ENCODE data around the gene CTRL.
"Not testable (repeated sequence)": the region's sequence is repeated elsewhere in the genome, so short reads cannot be mapped to it uniquely, and the experiment has no call there.

Gene CTRL

GRCh38 chr16:67940446-67941089, 8.9 kb upstream of the CTRL start:
- DNase-seq = no peak

DNA sequence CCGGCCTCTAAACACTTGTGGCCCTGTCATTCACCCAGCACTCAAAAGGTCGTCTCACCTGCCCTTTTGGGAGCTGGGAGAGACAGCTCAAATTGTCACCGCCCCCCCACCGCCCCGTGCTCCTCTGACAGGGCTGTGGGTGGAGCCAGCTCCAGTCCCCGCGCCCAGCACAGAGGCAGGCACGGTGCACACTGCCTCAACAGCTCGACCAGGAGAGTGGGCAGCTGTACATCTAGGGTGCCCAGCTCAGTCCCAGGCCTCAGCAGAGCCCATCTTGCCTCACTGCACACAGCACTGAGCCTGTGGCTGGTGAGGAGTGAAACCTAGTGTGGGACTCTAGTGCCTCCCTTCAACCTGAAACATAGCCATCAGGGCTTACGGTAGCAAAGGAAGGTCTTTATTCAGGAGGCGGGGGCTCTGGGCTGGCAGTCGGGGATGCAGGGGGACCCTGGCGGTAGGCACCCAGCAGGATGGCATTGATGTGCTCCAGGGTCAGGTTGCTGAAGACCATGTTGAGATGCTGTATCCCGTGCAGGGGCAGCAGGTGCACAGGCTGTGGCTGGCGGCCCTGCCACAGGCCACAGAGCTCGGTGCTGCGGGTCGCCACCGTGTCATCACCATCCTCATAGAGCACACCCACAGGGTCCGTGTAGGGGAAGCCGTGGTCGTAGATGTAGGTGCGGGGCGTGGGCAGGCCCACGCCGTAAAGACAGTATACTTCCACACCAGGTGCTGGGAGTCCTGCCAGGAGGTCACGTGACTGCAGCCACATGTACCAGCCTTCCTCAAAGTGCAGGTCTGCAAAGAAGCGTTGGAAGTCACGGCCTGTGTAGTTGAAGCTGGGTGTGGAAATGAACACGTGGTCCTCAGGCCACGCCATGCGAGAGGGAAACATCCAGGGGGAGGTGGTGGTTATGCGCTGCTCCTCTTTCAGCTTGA, 8.1 kb upstream of the CTRL start:
- no peak for DNase-seq

DNA sequence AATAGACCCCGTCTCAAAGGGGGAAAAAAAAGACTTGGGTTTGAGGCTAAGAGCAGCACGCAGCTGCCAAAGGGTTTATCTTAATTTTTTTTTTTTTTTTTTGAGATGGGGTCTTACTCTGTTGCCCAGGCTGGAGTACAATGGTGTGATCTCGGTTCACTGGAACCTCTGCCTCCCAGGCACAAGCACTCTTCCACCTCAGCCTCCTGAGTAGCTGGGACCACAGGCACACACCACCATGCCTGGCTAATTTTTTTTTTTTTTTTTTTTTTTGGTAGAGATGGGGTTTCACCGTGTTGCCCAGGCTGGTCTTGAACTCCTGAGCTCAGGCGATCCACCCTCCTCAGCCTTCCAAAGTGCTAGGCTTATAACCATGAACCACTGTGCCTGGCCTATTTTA, 6.1 kb upstream of the CTRL start:
- not testable (repeated sequence) for DNase-seq

- no peak for DNase-seq
Observed at GRCh38 chr16:67936880-67937605, 5.4 kb upstream of the CTRL start.

GRCh38 chr16:67936124-67936879, 4.6 kb upstream of the CTRL start, which contains the start of gene PSMB10:
Gene PSMB10, minus strand, starts transcription at chr16:67936850. Its CDS starts 101 bp downstream, at chr16:67936749.
- DNase-seq = no peak

DNA sequence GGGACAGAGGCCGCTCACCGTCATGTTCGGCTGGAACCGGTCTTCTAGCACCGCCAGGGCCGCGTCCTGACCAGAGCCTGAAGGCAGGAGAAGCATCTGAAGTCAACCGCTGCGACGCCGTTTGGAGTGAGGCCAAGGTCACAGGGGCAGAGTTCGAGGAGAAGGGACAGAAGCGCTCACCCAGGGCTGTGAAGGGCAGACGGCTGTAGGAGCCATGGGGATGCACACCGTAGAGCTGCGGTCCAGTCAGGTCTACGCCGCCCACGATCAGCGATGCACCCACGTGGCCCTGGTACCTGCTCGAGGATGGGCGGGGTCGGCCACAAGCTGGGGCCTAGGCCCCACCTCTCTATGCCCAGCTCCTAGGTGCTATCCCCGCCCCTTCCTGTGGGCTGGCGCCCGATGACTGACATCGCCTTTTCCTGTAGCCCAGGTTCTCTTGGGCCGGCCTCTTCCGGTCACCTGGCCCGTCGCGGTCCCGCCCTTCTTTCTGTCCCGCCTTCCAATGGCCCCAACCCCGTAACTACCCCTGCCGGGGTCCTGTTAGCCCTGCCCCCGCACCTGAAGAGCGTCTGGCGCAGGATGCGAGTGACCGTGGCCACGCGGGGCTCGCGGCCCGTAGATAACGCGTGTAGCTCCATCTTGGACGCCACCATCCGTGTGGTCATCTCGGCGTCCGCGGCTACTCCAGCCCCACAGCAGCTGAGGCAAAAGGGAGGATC, 3.9 kb upstream of the CTRL start:
- peak; percentile 73 for DNase-seq

DNA sequence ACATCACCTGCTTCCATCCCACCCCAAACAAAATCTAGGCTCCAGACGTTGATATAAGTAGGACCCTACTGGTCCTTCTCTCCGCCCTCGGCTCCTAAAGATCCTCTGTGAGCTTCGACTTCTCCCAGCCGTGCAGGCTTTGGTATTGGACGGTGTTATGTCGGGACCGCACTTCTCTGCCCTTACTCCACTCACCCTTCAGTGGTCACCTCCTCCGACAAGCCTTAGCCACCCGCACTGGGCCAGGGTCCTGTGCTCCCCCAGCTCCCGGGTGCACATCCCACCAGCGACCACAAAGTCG, 3.4 kb upstream of the CTRL start:
- no peak for DNase-seq

GRCh38 chr16:67934306-67935100, 2.8 kb upstream of the CTRL start:
- no peak for DNase-seq

- no peak for DNase-seq
Observed at GRCh38 chr16:67933805-67934204, 2.1 kb upstream of the CTRL start.

GRCh38 chr16:67932462-67932840, 789 bp upstream of the CTRL start:
- DNase-seq = no peak

GRCh38 chr16:67930678-67931211, 917 bp downstream of the CTRL start:
- no peak for DNase-seq

DNA sequence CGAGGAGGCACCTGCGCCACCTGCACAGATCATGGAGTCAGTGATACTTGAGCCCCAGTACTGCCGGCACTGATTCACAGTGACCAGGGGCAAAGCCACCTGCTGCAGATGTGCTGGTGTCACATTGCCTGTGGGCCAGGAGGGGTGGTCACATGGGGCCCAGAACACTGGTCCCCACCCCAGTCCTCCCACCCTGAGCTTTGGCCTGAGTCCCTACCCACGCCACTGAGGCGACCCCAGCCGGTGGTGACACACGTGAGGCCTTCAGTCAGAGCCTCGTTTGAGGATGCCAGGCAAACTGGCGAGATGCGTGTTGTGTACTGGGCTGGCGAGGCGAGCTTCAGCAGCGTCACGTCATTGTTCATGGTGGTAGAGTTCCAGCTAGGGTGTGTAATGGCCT, 1.5 kb downstream of the CTRL start:
- DNase-seq = no peak

DNA sequence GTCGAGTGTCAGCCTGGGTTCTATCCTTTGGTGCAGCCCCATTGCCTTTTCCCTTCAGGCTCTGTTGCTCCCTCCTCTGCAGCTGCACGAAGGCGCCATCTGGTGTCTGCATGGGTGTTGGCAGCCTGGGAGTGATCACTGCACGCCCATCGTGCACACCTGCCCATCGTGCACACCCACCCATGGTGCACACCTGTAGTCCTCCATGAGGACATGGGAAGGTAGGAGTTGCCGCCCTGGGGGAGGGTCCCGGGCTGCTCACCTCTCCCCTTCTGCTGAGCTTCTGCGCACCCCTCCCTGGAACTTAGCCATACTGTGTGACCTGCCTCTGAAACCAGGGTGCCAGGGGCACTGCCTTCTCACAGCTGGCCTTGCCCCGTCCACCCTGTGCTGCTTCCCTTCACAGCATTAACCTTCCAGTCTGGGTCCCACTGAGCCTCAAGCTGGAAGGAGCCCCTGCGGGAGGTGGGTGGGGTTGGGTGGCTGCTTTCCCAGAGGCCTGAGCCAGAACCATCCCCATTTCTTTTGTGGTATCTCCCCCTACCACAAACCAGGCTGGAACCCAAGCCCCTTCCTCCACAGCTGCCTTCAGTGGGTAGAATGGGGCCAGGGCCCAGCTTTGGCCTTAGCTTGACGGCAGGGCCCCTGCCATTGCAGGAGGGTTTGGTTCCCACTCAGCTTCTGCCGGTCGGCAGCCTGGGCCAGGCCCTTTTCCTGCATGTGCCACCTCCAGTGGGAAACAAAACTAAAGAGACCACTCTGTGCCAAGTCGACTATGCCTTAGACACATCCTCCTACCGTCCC, 2.9 kb downstream of the CTRL start:
- DNase-seq = no peak

DNA sequence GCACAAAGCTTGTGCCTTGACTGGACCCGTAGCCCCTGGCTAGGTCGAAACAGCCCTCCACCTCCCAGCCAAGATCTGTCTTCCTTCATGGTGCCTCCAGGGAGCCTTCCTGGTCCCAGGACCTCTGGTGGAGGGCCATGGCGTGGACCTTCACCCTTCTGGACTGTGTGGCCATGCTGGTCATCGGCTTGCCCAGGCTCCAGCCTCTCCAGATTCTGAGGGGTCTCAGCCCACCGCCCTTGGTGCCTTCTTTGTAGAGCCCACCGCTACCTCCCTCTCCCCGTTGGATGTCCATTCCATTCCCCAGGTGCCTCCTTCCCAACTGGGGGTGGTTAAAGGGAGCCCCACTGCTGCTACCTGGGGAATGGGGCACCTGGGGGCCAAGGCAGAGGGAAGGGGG, 3.5 kb downstream of the CTRL start:
- no peak for DNase-seq

DNA sequence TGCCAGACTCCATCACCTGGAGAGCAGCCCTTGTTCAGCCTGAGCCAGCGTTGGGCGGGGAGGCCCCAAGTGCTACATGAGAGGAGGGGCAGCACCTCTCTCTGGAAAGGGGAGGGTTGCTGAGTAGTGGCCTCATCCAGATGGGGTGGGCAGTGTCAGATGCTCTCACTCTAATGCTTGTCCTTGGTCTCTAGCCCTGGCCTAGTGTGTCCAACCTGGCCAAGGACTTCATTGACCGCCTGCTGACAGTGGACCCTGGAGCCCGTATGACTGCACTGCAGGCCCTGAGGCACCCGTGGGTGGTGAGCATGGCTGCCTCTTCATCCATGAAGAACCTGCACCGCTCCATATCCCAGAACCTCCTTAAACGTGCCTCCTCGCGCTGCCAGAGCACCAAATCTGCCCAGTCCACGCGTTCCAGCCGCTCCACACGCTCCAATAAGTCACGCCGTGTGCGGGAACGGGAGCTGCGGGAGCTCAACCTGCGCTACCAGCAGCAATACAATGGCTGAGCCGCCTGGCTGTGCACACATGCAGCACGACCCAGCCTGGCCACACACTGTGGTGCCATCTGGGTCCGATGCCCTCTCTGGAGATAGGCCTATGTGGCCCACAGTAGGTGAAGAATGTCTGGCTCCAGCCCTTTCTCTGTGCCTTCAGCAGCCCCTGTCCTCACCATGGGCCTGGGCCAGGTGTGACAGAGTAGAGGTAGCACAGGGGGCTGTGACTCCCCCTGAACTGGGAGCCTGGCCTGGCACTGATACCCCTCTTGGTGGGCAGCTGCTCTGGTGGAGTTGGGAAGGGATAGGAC, 4.3 kb downstream of the CTRL start:
- no peak for DNase-seq

DNA sequence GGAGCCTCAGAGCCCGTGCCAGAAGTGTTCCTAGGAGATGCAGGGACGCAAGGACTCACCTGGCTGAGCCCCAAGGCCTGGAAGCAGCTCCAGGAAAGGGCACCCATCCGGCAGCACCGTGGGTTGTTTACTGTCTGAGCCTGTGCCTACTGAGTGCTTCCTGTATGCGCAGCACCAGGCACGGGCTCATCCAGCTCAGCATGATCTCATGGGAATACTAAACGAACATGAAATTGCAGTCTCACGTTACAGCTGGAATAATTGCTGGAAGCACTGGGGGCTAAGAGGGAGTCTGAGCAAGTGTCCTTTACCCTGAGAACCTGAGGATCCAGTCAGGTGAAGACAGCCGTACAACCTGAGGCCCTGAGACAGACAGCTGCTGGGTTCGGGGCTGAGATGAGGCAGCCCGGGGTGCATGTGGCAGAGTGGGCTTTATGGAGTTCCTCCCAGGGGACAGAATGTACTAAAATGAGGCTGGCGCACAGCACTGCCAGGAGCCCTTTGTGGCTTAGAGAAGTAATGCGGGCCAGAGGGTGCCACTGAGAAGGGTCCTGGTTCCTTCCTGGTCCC, 5.4 kb downstream of the CTRL start:
- peak; percentile 71 for DNase-seq

DNA sequence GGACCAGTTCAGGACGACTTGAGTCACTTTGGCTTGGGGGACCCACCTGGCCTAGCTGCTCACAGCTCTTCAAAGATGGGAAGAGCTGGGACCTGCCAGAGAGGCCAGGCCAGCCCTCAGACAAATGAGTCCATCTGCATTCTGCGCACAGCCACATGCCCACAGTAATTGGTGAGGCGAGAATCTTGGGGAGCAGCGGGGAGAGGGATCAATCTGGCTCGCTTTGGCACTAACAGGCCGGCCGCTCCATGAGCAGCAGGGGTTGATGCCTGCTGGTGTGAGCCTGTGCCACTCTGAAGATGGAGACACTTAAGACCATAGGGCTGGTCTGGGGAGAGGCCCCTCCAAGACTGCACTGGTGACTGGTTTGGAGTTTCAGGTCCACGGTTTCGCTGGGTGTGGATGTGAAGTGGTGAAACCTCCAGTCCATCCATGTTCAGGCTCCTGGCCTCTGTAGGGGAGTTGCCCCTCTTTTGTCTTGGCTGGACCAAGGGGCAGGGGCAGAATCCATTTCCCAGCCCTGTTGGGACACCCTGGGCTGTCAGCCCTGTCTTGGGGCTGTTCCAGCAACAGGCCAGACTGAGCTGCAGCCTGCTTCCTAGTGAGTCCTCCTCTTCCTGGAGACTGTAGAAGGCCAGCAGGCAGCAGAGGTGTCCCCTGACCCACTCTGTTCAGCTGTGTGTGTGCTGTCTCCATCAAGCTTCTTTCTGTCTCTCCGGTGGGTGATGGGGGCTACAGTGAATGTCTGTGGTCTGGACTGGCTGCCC, 7.3 kb downstream of the CTRL start:
- no peak for DNase-seq

DNA sequence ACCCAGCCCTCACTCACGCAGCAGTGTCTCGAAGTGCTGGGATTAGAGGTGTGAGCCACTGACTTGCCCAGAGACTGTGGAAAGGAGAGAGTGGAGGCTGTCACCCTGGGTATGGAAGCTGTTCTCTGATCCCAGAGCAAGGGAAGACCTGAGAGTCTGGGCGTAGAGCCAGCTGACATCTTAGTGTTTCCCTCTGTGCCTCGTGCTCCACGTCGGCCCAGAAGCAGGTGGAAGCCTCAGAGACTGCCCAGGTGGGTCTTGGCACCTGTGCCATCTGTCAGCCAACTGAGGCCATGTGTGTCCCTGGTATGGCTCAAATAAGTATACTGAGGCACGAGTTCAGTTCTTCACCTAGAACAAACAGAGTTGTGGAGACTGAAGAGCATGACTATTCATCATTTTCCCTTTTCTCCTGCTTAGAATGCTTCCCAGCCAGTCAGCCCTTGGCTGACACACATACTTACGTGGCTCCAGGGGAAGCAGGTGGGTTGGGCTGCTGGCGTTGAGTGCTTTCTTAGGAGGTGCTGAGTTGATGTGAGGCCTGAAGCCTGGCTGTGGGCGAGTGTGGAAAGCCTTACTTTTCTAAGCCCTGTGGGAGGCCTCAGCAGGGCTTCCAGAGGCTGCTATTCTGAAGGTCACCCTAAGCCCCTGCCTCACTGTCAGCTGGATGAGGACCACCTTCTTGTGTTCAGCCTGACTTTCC, 8.1 kb downstream of the CTRL start:
- DNase-seq = peak; percentile 49

All from NCI-H2029 treated with DMSO at 0.1 percent for 48 hours (cell line).